HG03442 (cell line): Measurements from ENCODE around the gene APCDD1.
"Not testable (repeated sequence)": the region's sequence is repeated elsewhere in the genome, so short reads cannot be mapped to it uniquely, and the experiment has no call there.

Experiments used
- ATAC-seq: cut with Tn5 transposase; IDR thresholded peaks from one replicate; pipeline ENCODE4 v1.9.1; 2021; ENCODE audit warnings: mild to moderate bottlenecking, moderate library complexity; ENCODE audit not compliant: unreplicated experiment

The APCDD1 gene

DNA sequence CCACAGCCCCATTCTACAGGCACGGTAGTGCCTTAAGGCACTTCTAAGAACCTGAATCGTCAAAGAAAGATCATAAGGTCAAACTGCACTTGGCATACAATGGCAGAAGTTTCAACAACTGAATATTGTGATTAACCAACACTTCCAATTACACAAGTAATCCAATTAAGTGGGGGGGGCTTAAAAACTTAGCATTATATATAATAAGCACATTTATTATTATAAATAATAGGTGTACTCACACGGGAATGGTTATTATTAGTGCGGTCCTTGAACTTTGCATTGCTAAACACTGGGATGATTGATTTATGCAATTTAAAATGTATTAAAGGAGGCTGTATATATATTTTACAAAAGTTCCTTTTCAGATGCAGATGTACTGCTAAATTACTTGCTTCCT, 7.6 kb downstream of the APCDD1 start:
- no peak for ATAC-seq

DNA sequence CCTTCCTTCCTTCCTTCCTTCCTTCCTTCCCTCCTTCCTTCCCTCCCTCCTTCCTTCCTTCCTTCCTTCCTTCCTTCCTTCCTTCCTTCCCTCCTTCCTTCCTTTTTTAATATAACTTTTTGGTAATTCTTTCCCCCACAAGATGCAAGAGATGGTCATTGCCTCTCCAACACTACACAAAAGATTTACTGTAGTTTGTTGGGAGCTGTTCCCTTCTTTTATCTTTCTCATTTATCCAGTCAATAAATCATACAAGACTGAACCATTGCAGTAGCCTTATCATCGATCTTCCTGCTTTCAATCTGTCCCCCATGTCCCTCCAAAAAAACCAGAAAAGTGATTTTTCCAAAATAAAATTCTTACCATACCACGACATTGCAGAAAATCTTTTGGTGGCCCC, 8.2 kb downstream of the APCDD1 start:
- ATAC-seq, result no peak

DNA sequence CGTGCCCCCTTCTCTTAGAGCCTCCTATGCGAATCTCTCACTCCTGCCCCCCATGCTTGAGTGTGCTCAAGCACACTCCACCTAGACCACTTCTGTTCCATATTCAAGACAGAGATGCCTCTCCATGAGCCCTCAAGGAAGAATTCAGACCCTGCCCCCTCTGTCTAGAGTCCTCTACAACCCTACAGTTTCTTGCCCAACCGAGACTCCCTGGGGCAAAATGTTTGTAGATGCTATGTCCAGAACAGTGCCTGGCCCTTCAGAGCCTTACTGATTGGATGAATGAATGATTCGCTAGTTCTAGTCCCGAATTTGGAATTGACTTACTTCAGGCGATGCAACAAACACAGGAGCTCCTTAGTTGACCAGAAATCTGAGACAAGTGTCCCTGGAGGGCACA, 8.7 kb downstream of the APCDD1 start:
- ATAC-seq, result no peak

DNA sequence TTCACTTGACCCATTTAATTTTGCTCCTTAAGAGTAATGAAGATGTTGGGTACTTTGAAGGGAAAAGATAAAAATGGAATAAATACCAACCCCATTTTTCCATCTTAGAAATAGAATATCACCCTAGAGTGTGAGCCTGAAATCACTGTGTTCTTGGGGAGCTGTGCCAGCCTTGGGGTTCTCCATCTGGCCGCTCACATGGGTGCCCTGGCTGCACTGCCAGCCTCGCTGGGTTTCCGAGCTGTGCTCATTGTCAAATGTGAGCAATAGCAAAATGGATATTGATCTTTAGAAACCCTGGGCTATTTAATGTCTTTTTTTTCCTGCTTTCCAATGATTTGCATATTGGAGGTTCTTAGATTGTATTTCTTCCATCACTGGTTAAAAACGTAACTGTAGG, 9.3 kb downstream of the APCDD1 start:
- ATAC-seq, result no peak

- not testable (repeated sequence) for ATAC-seq
These were observed 9.8 kb downstream of the APCDD1 start for GRCh38 chr18:10464161-10464648.

DNA sequence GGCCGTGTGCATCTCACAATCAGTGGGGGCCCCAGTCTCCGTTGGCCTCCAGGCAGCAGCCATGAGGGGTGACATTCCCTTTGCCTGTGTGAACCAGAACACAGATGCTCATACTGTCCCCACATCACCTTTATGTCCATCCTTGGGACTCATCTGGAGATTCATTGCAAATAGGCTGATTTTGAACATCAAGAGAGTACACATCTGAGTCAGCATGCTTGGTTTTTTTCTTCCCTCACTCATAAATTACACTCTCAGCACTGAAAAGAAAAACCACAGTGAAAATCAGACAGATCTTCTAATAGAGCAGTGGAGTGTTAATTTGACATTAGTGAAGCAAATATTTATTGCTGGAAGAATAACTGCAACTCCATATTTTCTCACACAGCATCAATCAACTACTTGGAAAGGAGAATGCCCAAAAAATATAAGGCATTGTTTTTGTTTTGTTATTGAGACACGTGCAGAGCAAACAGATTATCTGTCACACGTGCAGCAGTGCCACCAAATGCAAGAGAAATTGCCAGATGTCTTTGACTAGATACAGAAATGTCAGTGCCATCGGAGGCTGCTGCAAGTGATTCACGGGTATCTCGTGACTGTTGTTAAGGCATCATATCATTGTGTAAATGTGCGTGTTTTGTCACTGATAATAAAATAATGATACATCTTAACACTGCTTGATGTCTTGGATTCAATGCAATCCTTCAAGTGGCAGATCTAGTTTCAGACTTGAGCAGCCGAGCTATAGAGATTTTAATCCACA, 10.9 kb downstream of the APCDD1 start:
- no peak for ATAC-seq

DNA sequence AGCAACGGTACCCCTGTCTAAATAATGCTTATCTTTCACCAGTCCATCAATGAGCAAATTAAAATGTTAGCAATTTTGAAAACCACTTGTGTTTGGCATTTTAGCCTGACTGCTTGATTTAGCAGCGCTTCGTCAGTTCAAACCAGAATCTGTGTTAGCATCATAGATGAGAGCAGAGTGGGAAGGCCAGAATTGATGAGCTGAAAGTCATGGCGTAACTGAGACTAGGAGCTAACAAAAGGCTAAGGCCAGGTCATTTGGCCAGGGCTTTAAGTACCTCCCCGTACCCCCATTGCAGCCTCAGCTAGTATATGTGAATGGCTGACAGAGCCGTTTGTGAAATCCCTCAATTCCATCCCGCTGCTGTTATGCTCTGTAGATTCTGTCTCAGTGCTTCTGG, 16.0 kb downstream of the APCDD1 start:
- no peak for ATAC-seq

DNA sequence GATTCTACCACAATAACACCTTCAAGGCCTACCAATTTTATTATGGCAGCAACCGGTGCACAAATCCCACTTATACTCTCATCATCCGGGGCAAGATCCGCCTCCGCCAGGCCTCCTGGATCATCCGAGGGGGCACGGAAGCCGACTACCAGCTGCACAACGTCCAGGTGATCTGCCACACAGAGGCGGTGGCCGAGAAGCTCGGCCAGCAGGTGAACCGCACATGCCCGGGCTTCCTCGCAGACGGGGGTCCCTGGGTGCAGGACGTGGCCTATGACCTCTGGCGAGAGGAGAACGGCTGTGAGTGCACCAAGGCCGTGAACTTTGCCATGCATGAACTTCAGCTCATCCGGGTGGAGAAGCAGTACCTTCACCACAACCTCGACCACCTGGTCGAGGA, 17.1 kb downstream of the APCDD1 start:
- no peak for ATAC-seq

DNA sequence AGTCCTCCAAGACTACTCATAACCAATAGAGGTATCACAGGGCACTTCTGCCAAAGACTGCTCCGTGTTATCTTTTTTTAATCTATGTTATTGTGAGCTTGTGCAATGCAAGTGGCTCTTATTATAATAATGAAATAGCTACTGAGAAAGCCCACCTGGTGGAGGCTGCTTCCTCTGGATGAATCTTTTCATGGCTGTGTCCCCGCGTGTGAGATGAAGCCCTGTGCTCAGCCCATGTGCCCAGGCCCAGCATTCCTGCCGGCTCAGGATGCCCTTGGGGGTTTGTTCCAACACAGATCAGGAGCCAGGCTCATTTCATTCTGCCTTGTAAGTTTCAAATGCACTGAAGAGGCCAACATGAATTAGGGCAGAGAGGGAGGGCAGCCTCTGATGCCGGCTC, 18.7 kb downstream of the APCDD1 start:
- ATAC-seq, result no peak

GRCh38 chr18:10474309-10474708, 19.9 kb downstream of the APCDD1 start:
- ATAC-seq, result no peak

GRCh38 chr18:10475276-10475653, 20.8 kb downstream of the APCDD1 start:
- ATAC-seq, result no peak

- ATAC-seq, result no peak
These were observed 21.3 kb downstream of the APCDD1 start for GRCh38 chr18:10475654-10476291.

GRCh38 chr18:10476338-10476791, 21.9 kb downstream of the APCDD1 start:
- ATAC-seq, result no peak

DNA sequence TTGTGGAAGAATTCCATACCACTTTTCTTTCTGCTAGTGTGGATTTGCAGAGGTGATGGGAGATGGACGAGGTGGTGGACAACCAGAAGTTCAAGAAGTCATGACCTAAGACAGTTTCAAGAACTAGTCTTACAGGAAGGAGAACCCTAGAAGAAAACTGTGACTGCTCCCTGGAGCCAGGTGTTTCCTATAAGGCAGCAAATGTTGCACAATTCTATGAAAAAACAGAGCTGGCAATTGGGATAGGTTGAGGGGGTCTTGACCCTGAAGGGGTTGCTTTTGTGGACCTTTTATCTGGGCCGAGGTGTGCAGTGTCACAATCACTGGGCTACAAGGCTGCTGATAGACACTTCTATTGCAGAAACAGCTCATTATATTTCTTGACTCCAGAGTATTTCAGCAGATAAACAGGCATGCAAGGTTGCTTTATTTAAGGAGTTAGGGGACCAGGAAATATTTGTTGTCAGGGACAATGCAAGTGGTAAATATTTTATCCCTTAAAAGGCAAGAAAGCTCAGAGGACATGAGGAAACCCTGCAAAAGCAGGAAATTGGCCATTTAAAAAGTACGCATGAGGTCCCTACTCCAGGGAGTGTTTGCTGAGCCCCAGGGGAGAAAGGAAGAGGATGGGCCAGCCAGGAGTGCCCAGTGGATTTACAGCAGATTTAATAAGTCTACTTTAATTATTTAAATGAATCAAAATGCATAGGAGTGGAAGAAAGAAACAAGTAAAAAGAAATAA, 22.9 kb downstream of the APCDD1 start:
- ATAC-seq, result no peak

- no peak for ATAC-seq
These were observed 23.4 kb downstream of the APCDD1 start for GRCh38 chr18:10477863-10478260.

DNA sequence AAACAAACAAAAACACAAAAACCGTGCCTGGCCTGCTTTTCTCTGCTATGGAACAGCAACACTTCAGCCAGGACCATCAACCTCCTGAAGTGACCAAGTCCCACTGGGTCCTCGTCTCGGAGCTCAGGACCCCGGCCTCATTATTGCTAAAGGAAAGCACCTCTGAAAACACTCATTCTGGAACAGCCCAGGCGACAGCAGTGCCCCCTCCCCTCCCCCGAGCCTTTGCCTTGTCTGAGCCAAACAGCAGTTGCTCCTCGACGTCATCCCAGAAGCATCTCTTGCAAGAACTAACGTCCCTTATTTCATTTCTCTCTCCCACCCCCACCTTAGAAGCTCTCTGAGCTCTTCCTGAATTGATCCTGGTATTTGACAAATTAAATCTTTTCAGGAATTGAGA, 27.4 kb downstream of the APCDD1 start:
- ATAC-seq, result no peak

DNA sequence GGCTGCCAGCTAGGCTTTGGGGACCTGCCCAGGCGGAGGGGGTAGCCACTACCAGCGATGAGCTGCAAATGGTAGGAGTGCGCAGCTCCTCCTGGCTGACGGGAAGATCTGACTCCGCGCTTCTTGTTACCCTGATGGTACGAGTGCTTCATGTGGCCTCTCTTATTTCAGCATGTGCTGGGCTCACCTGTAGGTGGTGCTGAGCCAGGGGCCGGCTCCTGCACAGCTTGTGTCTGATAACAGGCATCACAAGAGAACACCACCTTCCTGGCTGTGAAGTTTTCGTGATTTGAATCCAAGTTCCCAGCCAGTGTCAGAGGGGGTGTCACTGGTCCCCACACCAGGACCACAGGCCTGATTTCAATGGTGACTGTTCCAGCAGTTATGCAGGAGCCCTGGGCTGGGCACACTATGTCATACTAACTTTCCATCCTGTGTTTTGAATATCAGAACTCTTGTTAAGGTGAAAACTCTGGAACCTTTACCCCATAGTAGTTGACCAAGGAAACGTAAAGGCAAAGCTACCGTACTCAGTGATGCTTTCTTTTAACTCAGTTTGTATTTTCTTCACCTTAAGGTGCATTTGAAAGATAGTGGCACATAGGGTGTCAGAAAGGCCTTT, 28.0 kb downstream of the APCDD1 start:
- ATAC-seq, result peak; percentile 2

- ATAC-seq, result peak; percentile 65
These were observed 28.8 kb downstream of the APCDD1 start for GRCh38 chr18:10482985-10483949.

DNA sequence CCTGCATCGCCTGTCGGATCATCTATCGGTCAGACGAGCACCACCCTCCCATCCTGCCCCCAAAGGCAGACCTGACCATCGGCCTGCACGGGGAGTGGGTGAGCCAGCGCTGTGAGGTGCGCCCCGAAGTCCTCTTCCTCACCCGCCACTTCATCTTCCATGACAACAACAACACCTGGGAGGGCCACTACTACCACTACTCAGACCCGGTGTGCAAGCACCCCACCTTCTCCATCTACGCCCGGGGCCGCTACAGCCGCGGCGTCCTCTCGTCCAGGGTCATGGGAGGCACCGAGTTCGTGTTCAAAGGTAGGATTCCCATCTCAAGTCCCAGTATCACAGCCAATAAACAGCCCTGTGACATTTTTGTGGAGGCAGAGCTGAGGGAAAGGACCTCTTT, 31.0 kb downstream of the APCDD1 start:
- no peak for ATAC-seq

- ATAC-seq, result no peak
These were observed 31.9 kb downstream of the APCDD1 start for GRCh38 chr18:10486362-10486761.
